Gastrocnemius medialis (tissue), 4 donors: ENCODE results near the gene SH2D7.

Experiments used
- POLR2A ChIP-seq, 2 donors: fragments of 450-650 bp; IDR thresholded peaks; one replicate each; pipeline ENCODE4 v1.6.1; 2017; ENCODE audit warnings: antibody characterized with exemption in 2 of 2, mild to moderate bottlenecking in 2 of 2, moderate library complexity in 2 of 2
- TF ChIP-seq, protein P1 (sequence below), 5 experiments: fragments of 450-650 bp in 3 of 5; fragments of 200-600 bp in 2 of 5; sonication (generic) in 2 of 5; IDR thresholded peaks in 4 of 5; conservative IDR thresholded peaks in 1 of 5; 1 replicate in 4 of 5; 2 replicates in 1 of 5; pipeline ENCODE4 v1.5.1; 2016 to 2019; ENCODE audit warnings: antibody characterized with exemption in 5 of 5, mild to moderate bottlenecking in 3 of 5, moderate library complexity in 3 of 5

DNA sequence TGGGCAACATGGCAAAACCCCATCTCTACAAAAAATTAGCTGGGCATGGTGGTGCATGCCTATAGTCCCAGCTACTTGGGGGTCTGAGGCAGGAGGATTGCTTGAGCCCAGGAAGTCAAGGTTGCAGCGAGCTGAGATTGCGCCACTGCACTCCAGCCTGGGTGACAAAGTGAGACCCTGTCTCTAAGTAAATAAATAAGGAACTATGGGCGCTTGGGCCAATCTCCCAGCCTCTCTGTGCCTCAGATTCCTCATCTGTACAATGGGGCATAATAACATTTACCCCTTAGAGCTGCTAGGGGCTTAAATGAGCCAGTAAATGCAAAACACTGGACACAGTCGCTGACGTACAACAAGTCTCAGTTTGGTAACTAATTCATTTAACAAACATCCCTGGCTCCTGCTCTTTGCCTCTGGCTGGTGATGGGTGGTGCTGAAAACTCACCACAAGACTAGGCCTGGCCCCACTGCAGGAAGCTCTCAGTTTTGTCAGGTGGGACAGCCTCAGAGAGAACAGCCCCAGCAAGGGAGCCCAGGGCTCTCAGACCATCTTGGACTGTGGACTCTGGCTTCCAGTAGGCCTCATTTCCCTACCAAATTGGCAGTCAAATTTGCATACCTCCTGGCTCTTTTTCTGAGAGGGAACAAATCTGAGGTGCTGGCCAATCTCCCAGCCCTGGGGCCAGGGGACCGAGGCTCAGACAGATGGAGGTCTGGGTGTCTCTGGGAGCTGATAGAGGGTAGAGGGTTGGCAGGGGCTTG, 8.5 kb upstream of the SH2D7 start:
- TF ChIP-seq, protein P1, sequence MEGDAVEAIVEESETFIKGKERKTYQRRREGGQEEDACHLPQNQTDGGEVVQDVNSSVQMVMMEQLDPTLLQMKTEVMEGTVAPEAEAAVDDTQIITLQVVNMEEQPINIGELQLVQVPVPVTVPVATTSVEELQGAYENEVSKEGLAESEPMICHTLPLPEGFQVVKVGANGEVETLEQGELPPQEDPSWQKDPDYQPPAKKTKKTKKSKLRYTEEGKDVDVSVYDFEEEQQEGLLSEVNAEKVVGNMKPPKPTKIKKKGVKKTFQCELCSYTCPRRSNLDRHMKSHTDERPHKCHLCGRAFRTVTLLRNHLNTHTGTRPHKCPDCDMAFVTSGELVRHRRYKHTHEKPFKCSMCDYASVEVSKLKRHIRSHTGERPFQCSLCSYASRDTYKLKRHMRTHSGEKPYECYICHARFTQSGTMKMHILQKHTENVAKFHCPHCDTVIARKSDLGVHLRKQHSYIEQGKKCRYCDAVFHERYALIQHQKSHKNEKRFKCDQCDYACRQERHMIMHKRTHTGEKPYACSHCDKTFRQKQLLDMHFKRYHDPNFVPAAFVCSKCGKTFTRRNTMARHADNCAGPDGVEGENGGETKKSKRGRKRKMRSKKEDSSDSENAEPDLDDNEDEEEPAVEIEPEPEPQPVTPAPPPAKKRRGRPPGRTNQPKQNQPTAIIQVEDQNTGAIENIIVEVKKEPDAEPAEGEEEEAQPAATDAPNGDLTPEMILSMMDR (IDR thresholded peaks at IDR 0.05 in 4 of 5, conservative IDR thresholded peaks at IDR 0.05 in 1 of 5), result no peak
- TF ChIP-seq POLR2A (IDR thresholded peaks at IDR 0.05), result no peak
